ENCODE measurements around the gene ICAM2.

GRCh38 chr17:63975541-63976092, 44.8 kb downstream of the ICAM2 start:
- TF ChIP-seq POLR2A (IDR thresholded peaks at IDR 0.05; ENCODE audit: low read depth, low read length) (no peak), JUN (IDR thresholded peaks at IDR 0.05; ENCODE audit: borderline replicate concordance, insufficient read depth, insufficient read length, low read depth) (no peak), CTCF (IDR thresholded peaks at IDR 0.05; ENCODE audit: extremely low read depth in 1 of 2, insufficient read depth in 1 of 2, low read depth in 1 of 2, low read length in 2 of 2) (no peak)
